ENCODE results near the gene CGREF1. TPM values are rescaled to one million over a fixed set of nuclear protein-coding genes. Genes with fewer than 3 reads are reported as not detected.

CGREF1 gene
- total and polyA plus RNA-seq, 2 donors (not counting 1 experiment from before 2014, with no cell fraction given): 1.5 to 2.3 TPM

- no peak for DNase-seq (ENCODE audit: low read depth in 2 of 2)
- H3K9ac ChIP-seq (ENCODE audit: insufficient read depth, low read length): peak overlapping the region; percentile 44
Measured at GRCh38 chr2:27080140-27080469, 38.8 kb downstream of the CGREF1 start.

GRCh38 chr2:27079233-27080139 is 39.4 kb downstream of the CGREF1 start:
- Histone ChIP-seq H3K27ac (ENCODE audit: insufficient read depth, low read length) (peak overlapping the region; percentile 94), H4K20me1 (ENCODE audit: control insufficient read depth, extremely low read depth, insufficient read depth, low read length) (no peaks in the 10 kb centered on the region), H3K4me3 (replicated peaks in 1 of 4; ENCODE audit: control extremely low read depth in 1 of 4, insufficient read depth in 1 of 4, low read depth in 3 of 4, low read length in 4 of 4) (peak overlapping the region; percentile 84 to 97 (median 89)), H3K4me2 (ENCODE audit: extremely low read depth, insufficient read depth, low read length) (peak overlapping the region; percentile 99), H3K36me3 (ENCODE audit: control insufficient read depth, insufficient read depth, low read length) (peaks cover 18% of the 10 kb centered on the region), H3K4me1 (ENCODE audit: control insufficient read depth, extremely low read depth, insufficient read depth, low read length) (peaks cover 26% of the 10 kb centered on the region), H3K27me3 (ENCODE audit: control insufficient read depth, insufficient read depth, low read length) (no peaks in the 10 kb centered on the region), H3K79me2 (ENCODE audit: control insufficient read depth, insufficient read depth, low read length) (peaks cover 30% of the 10 kb centered on the region), H3K9ac (ENCODE audit: insufficient read depth, low read length) (peak overlapping the region; percentile 86), H3K9me3 (ENCODE audit: control insufficient read depth, insufficient read depth, low read depth, low read length) (no peaks in the 10 kb centered on the region), H2AFZ (ENCODE audit: low read length) (no peak overlapping the region)
- peak in 1 of 2 donors; percentile 24 for DNase-seq (ENCODE audit: low read depth in 2 of 2)
- no peak for TF ChIP-seq CTCF (conservative IDR thresholded peaks at IDR 0.05 in 1 of 2, IDR thresholded peaks at IDR 0.05 in 1 of 2; ENCODE audit: low read depth in 1 of 2, low read length in 2 of 2)

More at GRCh38 chr2:27080140-27080469, 38.8 kb downstream of the CGREF1 start:
- H4K20me1 ChIP-seq (ENCODE audit: control insufficient read depth, extremely low read depth, insufficient read depth, low read length): no peaks in the 10 kb centered on the region
- peaks cover 18% of the 10 kb centered on the region for H3K36me3 ChIP-seq (ENCODE audit: control insufficient read depth, insufficient read depth, low read length)
- TF ChIP-seq EZH2 (IDR thresholded peaks at IDR 0.05; ENCODE audit: low read length, missing control alignments) (no peak), CTCF (conservative IDR thresholded peaks at IDR 0.05 in 1 of 2, IDR thresholded peaks at IDR 0.05 in 1 of 2; ENCODE audit: low read depth in 1 of 2, low read length in 2 of 2) (no peak)
- peak overlapping the region; percentile 99 for H3K4me2 ChIP-seq (ENCODE audit: extremely low read depth, insufficient read depth, low read length)
- peak overlapping the region; percentile 84 to 97 (median 89) for H3K4me3 ChIP-seq (replicated peaks in 1 of 4; ENCODE audit: control extremely low read depth in 1 of 4, insufficient read depth in 1 of 4, low read depth in 3 of 4, low read length in 4 of 4)
- H3K79me2 ChIP-seq (ENCODE audit: control insufficient read depth, insufficient read depth, low read length): peaks cover 30% of the 10 kb centered on the region
- H3K9me3 ChIP-seq (ENCODE audit: control insufficient read depth, insufficient read depth, low read depth, low read length): no peaks in the 10 kb centered on the region
- peaks cover 20% of the 10 kb centered on the region for H3K4me1 ChIP-seq (ENCODE audit: control insufficient read depth, extremely low read depth, insufficient read depth, low read length)
- peak overlapping the region; percentile 94 for H3K27ac ChIP-seq (ENCODE audit: insufficient read depth, low read length)
- H3K27me3 ChIP-seq (ENCODE audit: control insufficient read depth, insufficient read depth, low read length): no peaks in the 10 kb centered on the region
- no peak overlapping the region for H2AFZ ChIP-seq (ENCODE audit: low read length)

- peak within 1 kb of the TSS; percentile 86 for H3K9ac ChIP-seq (ENCODE audit: insufficient read depth, low read length)
- H3K36me3 ChIP-seq (ENCODE audit: control insufficient read depth, insufficient read depth, low read length): peaks cover 16% of the 10 kb centered on the region
- no peaks in the 10 kb centered on the region for H3K27me3 ChIP-seq (ENCODE audit: control insufficient read depth, insufficient read depth, low read length)
- H3K4me2 ChIP-seq (ENCODE audit: extremely low read depth, insufficient read depth, low read length): peak within 1 kb of the TSS; percentile 99
- peak within 1 kb of the TSS; percentile 94 for H3K27ac ChIP-seq (ENCODE audit: insufficient read depth, low read length)
- H4K20me1 ChIP-seq (ENCODE audit: control insufficient read depth, extremely low read depth, insufficient read depth, low read length): no peaks in the 10 kb centered on the region
- peak within 1 kb of the TSS; percentile 55 for H2AFZ ChIP-seq (ENCODE audit: low read length)
- H3K4me3 ChIP-seq (replicated peaks in 1 of 4; ENCODE audit: control extremely low read depth in 1 of 4, insufficient read depth in 1 of 4, low read depth in 3 of 4, low read length in 4 of 4): peak within 1 kb of the TSS; percentile 84 to 97 (median 89)
- DNase-seq (ENCODE audit: low read depth in 2 of 2): peak; percentile 95 to 98
- peaks cover 28% of the 10 kb centered on the region for H3K4me1 ChIP-seq (ENCODE audit: control insufficient read depth, extremely low read depth, insufficient read depth, low read length)
- TF ChIP-seq EZH2 (IDR thresholded peaks at IDR 0.05; ENCODE audit: low read length, missing control alignments) (no peak), CTCF (conservative IDR thresholded peaks at IDR 0.05 in 1 of 2, IDR thresholded peaks at IDR 0.05 in 1 of 2; ENCODE audit: low read depth in 1 of 2, low read length in 2 of 2) (no peak)
- H3K9me3 ChIP-seq (ENCODE audit: control insufficient read depth, insufficient read depth, low read depth, low read length): no peaks in the 10 kb centered on the region
- H3K79me2 ChIP-seq (ENCODE audit: control insufficient read depth, insufficient read depth, low read length): peaks cover 30% of the 10 kb centered on the region
Measured at GRCh38 chr2:27078267-27079194, 40.4 kb downstream of the CGREF1 start, which contains the start of gene EMILIN1. Gene EMILIN1 (plus strand): TSS chr2:27078615. CDS start chr2:27079066, 451 bp downstream.
